K562 (cell line): ENCODE measurements around the gene ENO3. TPM values are rescaled to one million over a fixed set of nuclear protein-coding genes. Genes with fewer than 3 reads are reported as not detected.

Source experiments
- ATAC-seq: fragments of 200-7000 bp; cut with Tn5 transposase; 3 replicates; pipeline ENCODE4 v1.9.1; 2020; ENCODE audit warnings: moderate library complexity
- BruUV-seq: library from RNA; stranded (reverse); fragments of 400-500 nt; replicated peaks from 2 replicates; lab custom pipeline; 2021; lab: Mats Ljungman, UMichigan
- CTCF ChIA-PET: fragments of 300-600 bp; formaldehyde crosslinking; extraction: SDS; loops from one replicate; lab custom pipeline; 2021; ENCODE audit warnings: low intra/inter-chr PET ratio; lab: Yijun Ruan, JAX
- POLR2A ChIA-PET: fragments of 300-600, 350-650 bp; sonication (Branson Sonifier 250); formaldehyde crosslinking; extraction: SDS; loops from one replicate; lab custom pipeline; 2021; ENCODE audit warnings: antibody characterized with exemption, inconsistent platforms; lab: Yijun Ruan, JAX
- DNase-seq, 4 experiments: peaks; one replicate each; pipeline versions ENCODE4 v3.0.0 to v3.0.0-alpha.2; 2011 to 2018; ENCODE audit warnings: low spot score in 3 of 4, mixed read lengths in 3 of 4; ENCODE audit errors: extremely low read depth in 1 of 4
- FAIRE-seq: peaks from 2 replicates; lab custom pipeline; 2011; peaks lifted over from hg19 to GRCh38; lab: Jason Lieb, UNC
- H2AFZ ChIP-seq: 2 replicates; pipeline ENCODE4 v1.6.0; 2011; ENCODE audit warnings: low read depth, low read length, control low read depth, inconsistent platforms
- H3K27ac ChIP-seq: fragments of 200-600 bp; 3 replicates; pipeline ENCODE4 v1.8.0; 2011; ENCODE audit warnings: low read depth, mild to moderate bottlenecking, control low read depth, inconsistent platforms, low read length, moderate library complexity, mixed read lengths; ENCODE audit errors: extremely low read depth
- H3K27me3 ChIP-seq, 2 experiments: fragments of 300-600 bp in 1 of 2; 2 replicates in 1 of 2; 3 replicates in 1 of 2; pipeline versions ENCODE4 v1.6.0 to v1.8.0; 2011; ENCODE audit warnings: inconsistent platforms in 2 of 2, low read length in 2 of 2, mild to moderate bottlenecking in 1 of 2, mixed read lengths in 1 of 2, moderate library complexity in 1 of 2; ENCODE audit not compliant: control insufficient read depth in 2 of 2, insufficient read depth in 2 of 2
- H3K36me3 ChIP-seq: fragments of 300-600 bp; 3 replicates; pipeline ENCODE4 v1.8.0; 2011; ENCODE audit warnings: mild to moderate bottlenecking, low read length, inconsistent platforms; ENCODE audit not compliant: control insufficient read depth, insufficient read depth
- H3K4me1 ChIP-seq, 2 experiments: fragments of 200-600 bp in 1 of 2; replicated peaks in 1 of 2; 2 replicates in 1 of 2; 3 replicates in 1 of 2; pipeline versions ENCODE4 v1.5.1 to v1.8.0; 2011; ENCODE audit warnings: inconsistent platforms in 2 of 2, low read length in 2 of 2, mild to moderate bottlenecking in 1 of 2, mixed read lengths in 1 of 2, moderate library complexity in 1 of 2; ENCODE audit not compliant: control insufficient read depth in 2 of 2, insufficient read depth in 2 of 2
- H3K4me2 ChIP-seq: 2 replicates; pipeline ENCODE4 v1.6.1; 2011; ENCODE audit warnings: low read length, control low read depth, inconsistent platforms, mixed read lengths; ENCODE audit not compliant: insufficient read depth
- H3K4me3 ChIP-seq: fragments of 200-600 bp; sonication (generic), shearing (Covaris generic); 2 replicates; pipeline ENCODE4 v1.5.1; 2016; ENCODE audit warnings: control low read depth, inconsistent platforms
- H3K79me2 ChIP-seq: fragments of 200-600 bp; 3 replicates; pipeline ENCODE4 v1.8.0; 2011; ENCODE audit warnings: low read length, inconsistent platforms; ENCODE audit not compliant: control insufficient read depth, insufficient read depth
- H3K9ac ChIP-seq, 2 experiments: 2 replicates each; pipeline versions ENCODE4 v1.6.0 to v1.6.1; 2011; ENCODE audit warnings: low read depth in 2 of 2, low read length in 2 of 2, control low read depth in 1 of 2, inconsistent platforms in 1 of 2, mild to moderate bottlenecking in 1 of 2, mixed read lengths in 1 of 2; ENCODE audit not compliant: insufficient read depth in 1 of 2
- H3K9me1 ChIP-seq: one replicate; pipeline ENCODE4 v1.6.0; 2011; ENCODE audit warnings: inconsistent platforms, mild to moderate bottlenecking, low read length, moderate library complexity; ENCODE audit not compliant: control insufficient read depth, insufficient read depth
- H3K9me3 ChIP-seq: replicated peaks from 2 replicates; pipeline ENCODE4 v1.5.1; 2011; ENCODE audit warnings: low read depth, low read length, inconsistent platforms; ENCODE audit not compliant: control insufficient read depth, insufficient read depth
- H4K20me1 ChIP-seq: replicated peaks from 2 replicates; pipeline ENCODE4 v1.6.1; 2011; ENCODE audit warnings: low read length, inconsistent platforms, mixed read lengths; ENCODE audit not compliant: control insufficient read depth, insufficient read depth
- CEBPB ChIP-seq: fragments of 450-650 bp; IDR thresholded peaks from 2 replicates; pipeline ENCODE4 v1.6.1; 2016; ENCODE audit warnings: missing genetic modification characterization, missing compliant biosample characterization
- DMBX1 ChIP-seq: fragments of 250-450 bp; sonication (Bioruptor Pico); IDR thresholded peaks from 2 replicates; pipeline ENCODE4 v1.8.0; 2022; ENCODE audit warnings: inconsistent platforms, mild to moderate bottlenecking, moderate library complexity, borderline replicate concordance
- ETV5 ChIP-seq: sonication (generic); formaldehyde crosslinking; IDR thresholded peaks from 2 replicates; pipeline ENCODE4 v1.4.0; 2020; ENCODE audit warnings: low read depth, mild to moderate bottlenecking, missing genetic modification reagents
- FOXJ3 ChIP-seq: sonication (generic); formaldehyde crosslinking; IDR thresholded peaks from 2 replicates; pipeline ENCODE4 v1.4.0; 2020; ENCODE audit warnings: mild to moderate bottlenecking, missing genetic modification reagents
- GABPA ChIP-seq: fragments of 200-800 bp; sonication (Bioruptor generic); conservative IDR thresholded peaks from 2 replicates; pipeline ENCODE4 v1.6.1; 2016; ENCODE audit warnings: low read depth, missing genetic modification characterization, missing compliant biosample characterization
- MAZ ChIP-seq, 2 experiments: fragments of 450-650 bp in 1 of 2; sonication (generic) in 1 of 2; formaldehyde crosslinking; IDR thresholded peaks in 1 of 2; conservative IDR thresholded peaks in 1 of 2; 2 replicates each; pipeline versions ENCODE4 v1.4.0 to v1.5.0; 2020; ENCODE audit warnings: mild to moderate bottlenecking in 1 of 2, missing genetic modification reagents in 1 of 2
- MEF2D ChIP-seq: conservative IDR thresholded peaks from 2 replicates; pipeline ENCODE4 v1.6.1; 2016; ENCODE audit warnings: low read depth, missing genetic modification characterization, missing compliant biosample characterization
- RUNX1 ChIP-seq: sonication (generic); IDR thresholded peaks from 2 replicates; pipeline ENCODE4 v1.6.1; 2016; ENCODE audit warnings: antibody characterized with exemption, low read depth
- TSC22D4 ChIP-seq: fragments of 450-650 bp; IDR thresholded peaks from 2 replicates; pipeline ENCODE4 v1.6.1; 2016; ENCODE audit warnings: missing genetic modification characterization, missing biosample characterization, control low read depth
- YY1 ChIP-seq, 3 experiments: IDR thresholded peaks; 2 replicates each; pipeline ENCODE4 v1.6.1; 2011; ENCODE audit warnings: low read length in 2 of 3, mild to moderate bottlenecking in 2 of 3, moderate library complexity in 2 of 3, borderline replicate concordance in 1 of 3, control low read depth in 1 of 3, low read depth in 1 of 3; ENCODE audit not compliant: insufficient read depth in 3 of 3, insufficient replicate concordance in 2 of 3, control insufficient read depth in 1 of 3, insufficient read length in 1 of 3; ENCODE audit errors: extremely low read depth in 1 of 3
- ZNF766 ChIP-seq: fragments of 200-800 bp; sonication (Bioruptor generic); conservative IDR thresholded peaks from 2 replicates; pipeline ENCODE4 v1.6.1; 2016; ENCODE audit warnings: missing genetic modification characterization, missing compliant biosample characterization
- WGBS: fragments of 100-300 bp; shearing (Covaris generic); methylation state at CpG from one replicate; pipeline ENCODE4 v1.1.6; 2016; ENCODE audit warnings: low coverage, mixed read lengths; ENCODE audit not compliant: insufficient coverage; ENCODE audit errors: missing lambda C conversion rate; 5-methylcytosine and 5-hydroxymethylcytosine counted together
- in situ Hi-C: fragments of 300-500 bp; cut with MboI; formaldehyde crosslinking; loops from 4 replicates; pipeline ENCODE4 v1.15.0; 2018; ENCODE audit warnings: inconsistent platforms, mixed read lengths
- intact Hi-C: fragments of 100-400 bp; cut with micrococcal nuclease; formaldehyde crosslinking; loops from 2 replicates; pipeline ENCODE4 v1.14.2; 2022
- polyA plus RNA-seq, 8 experiments: library from polyadenylated mRNA; depleted of rRNA in 4 of 8; stranded (reverse) in 5 of 8; unstranded in 3 of 8; fragments of >200 nt; fragmentation: Nextera tagmentation in 2 of 8; fragmentation: Illumina TruSeq in 1 of 8; extraction: Ambion mirVana in 2 of 8; extraction: Trizol in 1 of 8; gene quantifications; 2 replicates each; pipeline versions ENCODE4 v1.2.1 to v1.2.3, GENCODE V29; 2011 to 2014; ENCODE audit warnings: inconsistent platforms in 1 of 8, missing spikeins in 1 of 8
- total RNA-seq, 7 experiments: library from RNA; depleted of rRNA in 6 of 7; stranded (reverse); fragments of >200 nt in 6 of 7; fragmentation: Illumina TruSeq in 2 of 7; extraction: Trizol in 2 of 7; gene quantifications; 2 replicates each; pipeline versions ENCODE4 v1.2.1 to v1.2.3, GENCODE V29; 2011 to 2021; ENCODE audit warnings: low replicate concordance in 1 of 7
- TF ChIP-seq, protein P1 (sequence below): fragments of 450-650 bp; IDR thresholded peaks from 2 replicates; pipeline ENCODE4 v1.6.1; 2016; ENCODE audit warnings: borderline replicate concordance
- TF ChIP-seq, protein P2 (sequence below), 2 experiments: IDR thresholded peaks; 2 replicates each; pipeline ENCODE4 v1.6.1; 2011; ENCODE audit warnings: borderline replicate concordance in 1 of 2, control low read depth in 1 of 2, low read depth in 1 of 2, low read length in 1 of 2, mild to moderate bottlenecking in 1 of 2, mixed read lengths in 1 of 2, moderate library complexity in 1 of 2; ENCODE audit not compliant: insufficient read depth in 1 of 2, insufficient read length in 1 of 2, poor library complexity in 1 of 2, severe bottlenecking in 1 of 2; ENCODE audit errors: extremely low read depth in 1 of 2
- TF ChIP-seq, protein P3 (sequence below): fragments of 450-650 bp; formaldehyde crosslinking; IDR thresholded peaks from 2 replicates; pipeline ENCODE4 v1.4.0; 2022; ENCODE audit warnings: missing genetic modification characterization

ENO3 gene
- total and polyA plus RNA-seq, 9 of the 15 experiments (the other 6 are each of a cell fraction or from before 2014, with no cell fraction given) = 5.7 to 17.2 (median 9.9) TPM

DNA sequence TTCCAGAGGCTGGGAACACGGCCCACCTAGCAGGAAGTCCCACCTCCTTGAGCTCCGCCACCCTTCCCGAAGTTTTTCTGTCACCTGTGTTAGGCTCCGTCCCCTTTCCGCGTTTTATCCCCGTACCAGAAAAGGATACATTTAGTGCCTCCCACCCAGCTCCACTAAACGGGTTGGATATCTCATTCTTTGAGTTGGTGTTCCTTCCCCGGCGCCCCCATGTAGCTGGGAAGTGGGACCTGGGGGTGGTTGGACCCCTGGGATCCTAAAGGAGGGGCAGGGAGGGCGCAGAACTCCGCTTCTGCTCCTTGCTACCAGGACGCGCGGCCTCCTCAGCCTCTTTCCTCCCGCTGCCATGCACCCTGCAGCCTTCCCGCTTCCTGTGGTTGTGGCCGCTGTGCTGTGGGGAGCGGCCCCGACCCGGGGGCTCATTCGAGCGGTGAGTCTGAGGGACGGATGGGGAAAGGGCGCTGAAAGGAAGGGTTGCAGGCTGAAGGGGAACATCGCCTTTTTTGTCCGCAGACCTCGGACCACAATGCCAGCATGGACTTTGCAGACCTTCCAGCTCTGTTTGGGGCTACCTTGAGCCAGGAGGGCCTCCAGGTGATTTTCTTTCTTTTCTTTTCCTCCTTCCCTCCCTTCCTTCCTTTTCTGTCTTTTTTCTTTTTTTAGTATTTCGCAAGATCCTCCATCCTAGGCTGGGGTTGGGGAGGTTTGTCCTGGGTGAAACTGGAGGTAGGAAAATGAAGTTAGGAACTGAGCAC, 10.2 kb upstream of the ENO3 start:
- peaks cover 26 to 30% of the 10 kb centered on the region in 2 experiments; a peak in 4 of 5 replicates for H3K4me1 ChIP-seq
- TF ChIP-seq GABPA (tag) (peak; percentile 81), CEBPB (tag) (peak; percentile 72), ETV5 (CRISPR knock-in tag) (0 out of 2 replicates have a peak, but pooled peaks have one; percentile 28), MEF2D (no peak), FOXJ3 (CRISPR knock-in tag) (no peak), TSC22D4 (no peak), YY1 (IDR thresholded peaks at IDR 0.05; ENCODE audit: borderline replicate concordance in 1 of 3, control insufficient read depth in 1 of 3, extremely low read depth in 1 of 3, insufficient read depth in 3 of 3, insufficient read length in 1 of 3, insufficient replicate concordance in 2 of 3, low read depth in 1 of 3, low read length in 2 of 3) (peak in 1 of 3 experiments; percentile 14), DMBX1 (CRISPR knock-in tag) (no peak), ZNF766 (no peak), MAZ (CRISPR knock-in tag; conservative IDR thresholded peaks at IDR 0.05 in 1 of 2, IDR thresholded peaks at IDR 0.05 in 1 of 2) (0 out of 4 replicates have a peak, but pooled peaks have one; percentile 7 to 17), RUNX1 (no peak)
- TF ChIP-seq, protein P1, sequence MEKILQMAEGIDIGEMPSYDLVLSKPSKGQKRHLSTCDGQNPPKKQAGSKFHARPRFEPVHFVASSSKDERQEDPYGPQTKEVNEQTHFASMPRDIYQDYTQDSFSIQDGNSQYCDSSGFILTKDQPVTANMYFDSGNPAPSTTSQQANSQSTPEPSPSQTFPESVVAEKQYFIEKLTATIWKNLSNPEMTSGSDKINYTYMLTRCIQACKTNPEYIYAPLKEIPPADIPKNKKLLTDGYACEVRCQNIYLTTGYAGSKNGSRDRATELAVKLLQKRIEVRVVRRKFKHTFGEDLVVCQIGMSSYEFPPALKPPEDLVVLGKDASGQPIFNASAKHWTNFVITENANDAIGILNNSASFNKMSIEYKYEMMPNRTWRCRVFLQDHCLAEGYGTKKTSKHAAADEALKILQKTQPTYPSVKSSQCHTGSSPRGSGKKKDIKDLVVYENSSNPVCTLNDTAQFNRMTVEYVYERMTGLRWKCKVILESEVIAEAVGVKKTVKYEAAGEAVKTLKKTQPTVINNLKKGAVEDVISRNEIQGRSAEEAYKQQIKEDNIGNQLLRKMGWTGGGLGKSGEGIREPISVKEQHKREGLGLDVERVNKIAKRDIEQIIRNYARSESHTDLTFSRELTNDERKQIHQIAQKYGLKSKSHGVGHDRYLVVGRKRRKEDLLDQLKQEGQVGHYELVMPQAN = peak; percentile 54; the same call in 1 of the 2 replicates
- TF ChIP-seq, protein P2, sequence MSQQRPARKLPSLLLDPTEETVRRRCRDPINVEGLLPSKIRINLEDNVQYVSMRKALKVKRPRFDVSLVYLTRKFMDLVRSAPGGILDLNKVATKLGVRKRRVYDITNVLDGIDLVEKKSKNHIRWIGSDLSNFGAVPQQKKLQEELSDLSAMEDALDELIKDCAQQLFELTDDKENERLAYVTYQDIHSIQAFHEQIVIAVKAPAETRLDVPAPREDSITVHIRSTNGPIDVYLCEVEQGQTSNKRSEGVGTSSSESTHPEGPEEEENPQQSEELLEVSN (IDR thresholded peaks at IDR 0.05; ENCODE audit: borderline replicate concordance in 1 of 2, extremely low read depth in 1 of 2, insufficient read depth in 1 of 2, insufficient read length in 1 of 2, low read depth in 1 of 2, low read length in 1 of 2, poor library complexity in 1 of 2, severe bottlenecking in 1 of 2) = peak in 1 of 2 experiments; percentile 10
- TF ChIP-seq, protein P3, sequence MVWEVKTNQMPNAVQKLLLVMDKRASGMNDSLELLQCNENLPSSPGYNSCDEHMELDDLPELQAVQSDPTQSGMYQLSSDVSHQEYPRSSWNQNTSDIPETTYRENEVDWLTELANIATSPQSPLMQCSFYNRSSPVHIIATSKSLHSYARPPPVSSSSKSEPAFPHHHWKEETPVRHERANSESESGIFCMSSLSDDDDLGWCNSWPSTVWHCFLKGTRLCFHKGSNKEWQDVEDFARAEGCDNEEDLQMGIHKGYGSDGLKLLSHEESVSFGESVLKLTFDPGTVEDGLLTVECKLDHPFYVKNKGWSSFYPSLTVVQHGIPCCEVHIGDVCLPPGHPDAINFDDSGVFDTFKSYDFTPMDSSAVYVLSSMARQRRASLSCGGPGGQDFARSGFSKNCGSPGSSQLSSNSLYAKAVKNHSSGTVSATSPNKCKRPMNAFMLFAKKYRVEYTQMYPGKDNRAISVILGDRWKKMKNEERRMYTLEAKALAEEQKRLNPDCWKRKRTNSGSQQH (CRISPR knock-in tag) = no peak

More for the DNA sequence above, 10.2 kb upstream of the ENO3 start:
- H3K9ac ChIP-seq = peak overlapping the region; percentile 95 to 98
- ATAC-seq = peak; percentile 35
- peak overlapping the region; percentile 96 for H3K4me3 ChIP-seq
- H3K4me2 ChIP-seq = peak overlapping the region; percentile 96
- H3K27ac ChIP-seq = peak overlapping the region; percentile 90
- intact Hi-C loops (no loop called here), in situ Hi-C loops (no loop called here)
- TSS peak; percentile 79 for BruUV-seq
- peaks cover 70% of the 10 kb centered on the region for H3K36me3 ChIP-seq
- H3K9me1 ChIP-seq = no peaks in the 10 kb centered on the region
- 1% methylated on average over 21 of the region's 29 CpGs for WGBS
- ChIA-PET CTCF (interaction anchor here (0.6 kb wide), 1 partner anchor 47 kb away, joined by 3 read pairs; the partner anchor contains the start of gene CAMTA2), POLR2A (interaction anchor here (0.6 to 1.6 kb wide), 11 partner anchors 9 to 161 kb away, joined by 3 to 20 read pairs (median 4); partner anchors contain the start of genes ENO3, PFN1 and SPAG7)
- H3K79me2 ChIP-seq = peaks cover 71% of the 10 kb centered on the region
- H3K9me3 ChIP-seq = no peaks in the 10 kb centered on the region
- DNase-seq = peak; percentile 55 to 81 (median 64)
- H3K27me3 ChIP-seq = no peaks in the 10 kb centered on the region
- no peak for FAIRE-seq
- H4K20me1 ChIP-seq = peaks cover 8% of the 10 kb centered on the region; the same call in 1 of the 2 replicates
- peak overlapping the region; percentile 89 for H2AFZ ChIP-seq
